Thyroid gland (tissue), 4 donors: ENCODE data around the gene UST. TPM values are rescaled to one million over a fixed set of nuclear protein-coding genes. Genes with fewer than 3 reads are reported as not detected.

Experiments used
- DNase-seq, 2 donors: peaks; one replicate each; pipeline ENCODE4 v3.0.0-alpha.2; 2019
- H3K27ac ChIP-seq, 3 donors: fragments of 200-600 bp; sonication (generic); 1 replicate in 2 of 3; 2 replicates in 1 of 3; pipeline ENCODE4 v1.5.1; 2016 to 2019; ENCODE audit warnings: mild to moderate bottlenecking in 1 of 3, moderate library complexity in 1 of 3
- H3K27me3 ChIP-seq: fragments of 200-600 bp; sonication (generic); one replicate; pipeline ENCODE4 v1.5.1; 2019
- H3K36me3 ChIP-seq, 2 donors: fragments of 200-600 bp; sonication (generic); one replicate each; pipeline ENCODE4 v1.5.1; 2016 to 2019
- H3K4me1 ChIP-seq, 2 donors: fragments of 200-600 bp; sonication (generic); one replicate each; pipeline ENCODE4 v1.5.1; 2017 to 2019
- H3K4me3 ChIP-seq, 3 donors: fragments of 200-600 bp; sonication (generic); replicated peaks in 1 of 3; 1 replicate in 2 of 3; 2 replicates in 1 of 3; pipeline ENCODE4 v1.5.1; 2016; ENCODE audit warnings: mild to moderate bottlenecking in 1 of 3
- H3K9me3 ChIP-seq: fragments of 200-600 bp; sonication (generic); one replicate; pipeline ENCODE4 v1.5.1; 2017
- CTCF ChIP-seq, 6 experiments: fragments of 200-600 bp in 3 of 6; fragments of 450-650 bp in 3 of 6; sonication (generic) in 3 of 6; IDR thresholded peaks; one replicate each; pipeline ENCODE4 v1.5.1; 2016 to 2019; ENCODE audit warnings: antibody characterized with exemption in 6 of 6, mild to moderate bottlenecking in 2 of 6, inconsistent platforms in 1 of 6, moderate library complexity in 1 of 6
- POLR2A ChIP-seq, 2 donors: fragments of 450-650 bp; IDR thresholded peaks; one replicate each; pipeline ENCODE4 v1.6.1; 2017; ENCODE audit warnings: antibody characterized with exemption in 2 of 2, mild to moderate bottlenecking in 2 of 2, moderate library complexity in 1 of 2
- WGBS, 2 donors: methylation state at CpG; one replicate each; pipeline ENCODE4 v1.1.5; 2017; 5-methylcytosine and 5-hydroxymethylcytosine counted together
- intact Hi-C: fragments of 100-400 bp; cut with DNase I; formaldehyde crosslinking; loops from one replicate; pipeline ENCODE4 v1.15.1; 2023
- total RNA-seq, 4 donors: library from RNA; depleted of rRNA; stranded (reverse); fragments of >200 nt; gene quantifications; one replicate each; pipeline ENCODE4 v1.2.3, GENCODE V29; 2016

UST gene
- total RNA-seq, 4 donors from 2014 or later, result 73.4 to 91.2 (median 81.4) TPM

DNA sequence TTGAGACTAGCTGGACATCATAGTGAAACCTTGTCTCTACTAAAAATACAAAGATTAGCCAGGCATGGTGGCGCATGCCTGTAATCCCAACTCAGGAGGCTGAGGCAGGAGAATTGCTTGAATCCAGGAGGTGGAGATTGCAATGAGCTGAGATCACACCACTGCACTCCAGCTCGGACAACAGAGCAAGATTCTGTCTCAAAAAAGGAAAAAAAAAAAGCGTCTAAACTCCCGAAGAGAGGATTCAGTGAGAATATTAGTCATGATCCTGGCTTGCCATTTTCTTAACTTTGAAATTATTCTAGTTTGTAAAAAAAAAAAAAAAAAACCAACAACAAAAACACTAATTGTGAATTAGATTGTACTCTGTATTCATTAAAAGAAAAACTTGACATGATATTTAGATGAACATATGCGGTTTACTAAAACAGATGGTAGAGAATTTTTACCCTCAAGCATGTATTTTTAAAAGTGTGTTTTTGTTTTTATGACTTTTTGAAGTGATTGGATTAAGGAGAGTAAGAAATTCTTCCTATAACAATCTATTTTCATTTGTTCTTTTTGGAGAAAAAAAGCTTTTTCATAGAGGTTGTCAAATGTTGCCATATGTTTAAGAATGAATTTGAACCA is 80.7 kb downstream of the UST start:
- H3K27me3 ChIP-seq, result no peaks in the 10 kb centered on the region
- TF ChIP-seq POLR2A (IDR thresholded peaks at IDR 0.05) (no peak), CTCF (IDR thresholded peaks at IDR 0.05) (no peak)
- H3K36me3 ChIP-seq, result no peaks in the 10 kb centered on the region
- 82 to 93% methylated on average over 5 of the region's 5 CpGs for WGBS, 2 donors
- no peak for DNase-seq
- intact Hi-C loops, result no loop called here
- H3K4me1 ChIP-seq, result peaks cover 8 to 22% of the 10 kb centered on the region in 2 donors
- H3K4me3 ChIP-seq, result no peak overlapping the region
- H3K27ac ChIP-seq, result no peak overlapping the region
- no peaks in the 10 kb centered on the region for H3K9me3 ChIP-seq

GRCh38 chr6:148828047-148828446 is 81.2 kb downstream of the UST start:
- Histone ChIP-seq H3K4me1 (peaks cover 11 to 17% of the 10 kb centered on the region in 2 donors), H3K27me3 (no peaks in the 10 kb centered on the region), H3K4me3 (no peak overlapping the region), H3K36me3 (no peaks in the 10 kb centered on the region), H3K9me3 (no peaks in the 10 kb centered on the region), H3K27ac (no peak overlapping the region)
- no peak for TF ChIP-seq CTCF (IDR thresholded peaks at IDR 0.05)
- no peak for TF ChIP-seq POLR2A (IDR thresholded peaks at IDR 0.05)
- no peak for DNase-seq
- intact Hi-C loops, result no loop called here
- 96 to 99% methylated on average over 4 of the region's 4 CpGs for WGBS, 2 donors

GRCh38 chr6:148829415-148830101 is 82.7 kb downstream of the UST start:
- WGBS, 2 donors, result 92 to 95% methylated on average over 4 of the region's 4 CpGs
- DNase-seq, result no peak
- intact Hi-C loops, result no loop called here

DNA sequence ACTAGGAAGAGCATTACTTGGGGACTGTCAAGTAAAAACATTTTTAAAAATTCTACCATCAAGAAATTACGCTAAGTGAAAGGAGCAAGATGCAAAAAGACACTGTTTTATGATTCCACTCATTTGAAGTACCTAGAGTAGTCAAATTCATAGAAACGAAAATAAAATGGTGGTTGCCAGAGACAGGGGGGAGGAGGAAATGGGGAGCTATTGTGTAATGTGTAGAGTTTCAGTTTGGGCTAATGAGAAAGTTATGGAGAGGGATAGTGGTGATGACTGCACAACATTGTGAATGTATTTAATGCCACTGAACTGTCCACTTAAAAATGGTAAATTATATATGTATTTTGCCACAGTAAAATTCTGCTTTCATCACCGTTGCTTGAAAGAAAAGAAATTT is 83.8 kb downstream of the UST start:
- H3K27me3 ChIP-seq, result no peaks in the 10 kb centered on the region
- TF ChIP-seq CTCF (IDR thresholded peaks at IDR 0.05), result no peak
- WGBS, 2 donors, result 80 to 91% methylated on average over 3 of the region's 3 CpGs
- no peak overlapping the region for H3K27ac ChIP-seq
- no peaks in the 10 kb centered on the region for H3K36me3 ChIP-seq
- H3K4me3 ChIP-seq, result no peak overlapping the region
- no peak for DNase-seq
- no peaks in the 10 kb centered on the region for H3K9me3 ChIP-seq
- intact Hi-C loops, result no loop called here
- H3K4me1 ChIP-seq, result peaks cover 15 to 16% of the 10 kb centered on the region in 2 donors

More at GRCh38 chr6:148829415-148830101, 82.7 kb downstream of the UST start:
- Histone ChIP-seq H3K27me3 (no peaks in the 10 kb centered on the region), H3K36me3 (no peaks in the 10 kb centered on the region), H3K4me3 (no peak overlapping the region), H3K27ac (no peak overlapping the region), H3K9me3 (no peaks in the 10 kb centered on the region), H3K4me1 (peaks cover 15 to 19% of the 10 kb centered on the region in 2 donors)
- TF ChIP-seq POLR2A (IDR thresholded peaks at IDR 0.05), result no peak
- no peak for TF ChIP-seq CTCF (IDR thresholded peaks at IDR 0.05)

- peaks cover 16 to 19% of the 10 kb centered on the region in 2 donors for H3K4me1 ChIP-seq
- 89 to 94% methylated on average over 6 of the region's 6 CpGs for WGBS, 2 donors
- TF ChIP-seq CTCF (IDR thresholded peaks at IDR 0.05), result no peak
- no peak for TF ChIP-seq POLR2A (IDR thresholded peaks at IDR 0.05)
- H3K4me3 ChIP-seq, result no peak overlapping the region
- H3K9me3 ChIP-seq, result no peaks in the 10 kb centered on the region
- H3K27ac ChIP-seq, result no peak overlapping the region
- intact Hi-C loops, result no loop called here
- no peak for DNase-seq
- H3K36me3 ChIP-seq, result no peaks in the 10 kb centered on the region
- no peaks in the 10 kb centered on the region for H3K27me3 ChIP-seq
These were observed 84.2 kb downstream of the UST start for GRCh38 chr6:148831064-148831463.
